ENCODE results near the gene SLC25A45. TPM values are rescaled to one million over a fixed set of nuclear protein-coding genes. Genes with fewer than 3 reads are reported as not detected.

Gene SLC25A45
- total RNA-seq, 1 donor from 2014 or later, result 12.3 TPM

DNA sequence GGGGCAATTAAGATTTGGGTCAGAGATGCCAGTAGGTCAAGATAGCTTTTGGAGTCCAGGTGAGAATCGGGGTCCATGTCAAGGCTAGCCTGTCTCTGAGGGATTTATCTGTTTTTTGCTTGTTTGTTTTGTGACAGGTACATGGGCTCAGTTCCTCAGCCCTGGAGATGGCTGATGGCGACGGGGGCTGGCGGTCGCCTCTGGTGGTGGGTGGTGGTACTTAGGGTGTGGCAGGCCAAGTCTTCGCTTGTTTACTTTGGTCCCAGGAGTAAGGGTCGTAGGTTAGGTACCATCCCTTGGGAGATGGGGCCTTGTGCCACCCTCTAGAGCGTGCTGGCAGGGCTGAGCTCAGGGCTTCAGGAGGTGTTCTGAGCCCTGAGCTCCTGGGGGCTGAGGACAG is 4.7 kb downstream of the SLC25A45 start:
- intact Hi-C loops (cut with micrococcal nuclease), result loop anchor here (1.0 kb wide), 1 partner anchor 11 kb away; no protein-coding TSS in a partner anchor
- peaks cover 2% of the 10 kb centered on the region for H3K36me3 Mint-ChIP-seq (ENCODE audit: low read depth)
- ChIA-PET CTCF (interaction anchor here (0.7 to 2.1 kb wide), 15 partner anchors 10 to 216 kb away, joined by 3 to 13 read pairs (median 4); partner anchors contain the start of gene MALAT1), POLR2A (interaction anchor here (0.7 to 18.2 kb wide), 17 partner anchors 9 to 236 kb away, joined by 3 to 584 read pairs (median 7); partner anchors contain the start of genes FRMD8, MALAT1, MAP3K11 and NEAT1)
- TF ChIP-seq, protein P1, sequence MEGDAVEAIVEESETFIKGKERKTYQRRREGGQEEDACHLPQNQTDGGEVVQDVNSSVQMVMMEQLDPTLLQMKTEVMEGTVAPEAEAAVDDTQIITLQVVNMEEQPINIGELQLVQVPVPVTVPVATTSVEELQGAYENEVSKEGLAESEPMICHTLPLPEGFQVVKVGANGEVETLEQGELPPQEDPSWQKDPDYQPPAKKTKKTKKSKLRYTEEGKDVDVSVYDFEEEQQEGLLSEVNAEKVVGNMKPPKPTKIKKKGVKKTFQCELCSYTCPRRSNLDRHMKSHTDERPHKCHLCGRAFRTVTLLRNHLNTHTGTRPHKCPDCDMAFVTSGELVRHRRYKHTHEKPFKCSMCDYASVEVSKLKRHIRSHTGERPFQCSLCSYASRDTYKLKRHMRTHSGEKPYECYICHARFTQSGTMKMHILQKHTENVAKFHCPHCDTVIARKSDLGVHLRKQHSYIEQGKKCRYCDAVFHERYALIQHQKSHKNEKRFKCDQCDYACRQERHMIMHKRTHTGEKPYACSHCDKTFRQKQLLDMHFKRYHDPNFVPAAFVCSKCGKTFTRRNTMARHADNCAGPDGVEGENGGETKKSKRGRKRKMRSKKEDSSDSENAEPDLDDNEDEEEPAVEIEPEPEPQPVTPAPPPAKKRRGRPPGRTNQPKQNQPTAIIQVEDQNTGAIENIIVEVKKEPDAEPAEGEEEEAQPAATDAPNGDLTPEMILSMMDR (IDR thresholded peaks at IDR 0.05), result no peak
- H3K27me3 Mint-ChIP-seq, result no peaks in the 10 kb centered on the region
- H3K27ac Mint-ChIP-seq, result peak overlapping the region; percentile 86
- H3K9me3 Mint-ChIP-seq, result no peaks in the 10 kb centered on the region
- ATAC-seq (ENCODE audit: low read depth), result no peak
- no peak for DNase-seq
- H3K4me1 Mint-ChIP-seq, result peaks cover 33% of the 10 kb centered on the region
- H3K4me3 Mint-ChIP-seq, result peak overlapping the region; percentile 11

DNA sequence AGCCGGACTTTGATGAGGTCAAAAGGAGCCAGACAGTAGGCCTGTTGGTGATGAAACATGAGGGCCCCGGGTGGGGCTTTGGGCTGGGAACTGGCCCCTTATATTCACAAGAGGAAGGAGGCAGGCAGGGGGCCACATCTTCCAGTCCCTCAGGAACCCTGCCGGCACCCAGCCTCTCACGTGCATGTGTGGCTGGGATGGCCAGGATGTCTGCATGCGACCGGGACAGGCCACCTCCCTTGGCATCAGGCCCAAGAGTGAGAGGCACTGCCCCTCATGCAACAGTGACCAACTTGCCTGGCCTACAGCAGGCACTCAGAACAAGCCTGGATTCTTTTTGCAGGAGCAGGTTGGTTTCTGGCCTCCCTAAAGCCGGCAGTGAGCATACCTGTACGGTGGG is 5.4 kb downstream of the SLC25A45 start:
- Mint-ChIP-seq H3K36me3 (ENCODE audit: low read depth) (peaks cover 2% of the 10 kb centered on the region), H3K27me3 (no peaks in the 10 kb centered on the region), H3K4me1 (peaks cover 25% of the 10 kb centered on the region), H3K4me3 (no peak overlapping the region), H3K9me3 (no peaks in the 10 kb centered on the region), H3K27ac (no peak overlapping the region)
- ChIA-PET POLR2A (interaction anchor here (2.0 to 18.2 kb wide), 3 partner anchors 10 to 124 kb away, joined by 10 to 584 read pairs (median 457); partner anchors contain the start of genes MALAT1 and NEAT1), CTCF (interaction anchor here (2.1 kb wide), 1 partner anchor 122 kb away, joined by 10 read pairs; the partner anchor contains the start of gene MALAT1)
- ATAC-seq (ENCODE audit: low read depth) (no peak), DNase-seq (no peak)
- TF ChIP-seq, protein P1 (IDR thresholded peaks at IDR 0.05), result no peak
- intact Hi-C loops (cut with micrococcal nuclease), result no loop called here

- Mint-ChIP-seq H3K27me3 (no peaks in the 10 kb centered on the region), H3K36me3 (ENCODE audit: low read depth) (peaks cover 2% of the 10 kb centered on the region), H3K9me3 (no peaks in the 10 kb centered on the region), H3K4me3 (no peak overlapping the region), H3K4me1 (peaks cover 17% of the 10 kb centered on the region), H3K27ac (no peak overlapping the region)
- intact Hi-C loops (cut with micrococcal nuclease), result no loop called here
- TF ChIP-seq, protein P1 (IDR thresholded peaks at IDR 0.05), result no peak
- ChIA-PET POLR2A (interaction anchor here (0.6 to 1.6 kb wide), 6 partner anchors 42 to 169 kb away, joined by 3 to 8 read pairs (median 4); no protein-coding TSS in a partner anchor), CTCF (no interaction called here)
- DNase-seq (no peak), ATAC-seq (ENCODE audit: low read depth) (no peak)
Observed at GRCh38 chr11:65376138-65376713, 6.2 kb downstream of the SLC25A45 start.

DNA sequence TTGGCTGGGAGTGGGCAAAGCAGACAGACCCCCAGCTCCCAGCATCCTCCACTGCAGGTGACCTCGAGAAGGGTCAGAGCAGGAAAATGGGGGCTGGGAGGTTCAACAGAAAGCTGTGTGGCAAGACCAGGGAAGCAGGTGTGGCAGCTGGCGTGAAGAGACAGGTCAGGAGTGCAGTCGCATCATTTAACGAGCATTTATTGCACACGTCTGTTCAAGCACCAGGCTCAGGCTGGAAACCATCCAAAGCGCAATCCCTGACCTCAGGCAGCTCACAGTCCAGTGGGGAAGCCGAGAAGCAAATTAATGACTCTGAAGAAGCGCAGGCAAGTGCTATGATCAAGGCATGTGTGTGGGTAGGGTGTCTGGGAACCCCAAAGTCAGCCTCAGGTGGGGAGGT is 7.4 kb downstream of the SLC25A45 start:
- Mint-ChIP-seq H3K36me3 (ENCODE audit: low read depth) (peaks cover 2% of the 10 kb centered on the region), H3K27me3 (no peaks in the 10 kb centered on the region), H3K4me1 (peaks cover 17% of the 10 kb centered on the region), H3K9me3 (no peaks in the 10 kb centered on the region), H3K4me3 (no peak overlapping the region), H3K27ac (no peak overlapping the region)
- ChIA-PET POLR2A (interaction anchor here (1.0 to 1.6 kb wide), 3 partner anchors 43 to 135 kb away, joined by 3 to 8 read pairs (median 3); no protein-coding TSS in a partner anchor), CTCF (no interaction called here)
- DNase-seq (no peak), ATAC-seq (ENCODE audit: low read depth) (no peak)
- TF ChIP-seq, protein P1 (IDR thresholded peaks at IDR 0.05), result no peak
- intact Hi-C loops (cut with micrococcal nuclease), result no loop called here

GRCh38 chr11:65373839-65374580 is 8.4 kb downstream of the SLC25A45 start:
- peaks cover 2% of the 10 kb centered on the region for H3K36me3 Mint-ChIP-seq (ENCODE audit: low read depth)
- DNase-seq, result no peak
- H3K9me3 Mint-ChIP-seq, result no peaks in the 10 kb centered on the region
- ChIA-PET POLR2A (interaction anchor here (0.6 to 1.5 kb wide), 6 partner anchors 13 to 136 kb away, joined by 3 to 7 read pairs (median 3); no protein-coding TSS in a partner anchor), CTCF (no interaction called here)
- H3K4me1 Mint-ChIP-seq, result peaks cover 17% of the 10 kb centered on the region
- peak overlapping the region; percentile 46 for H3K27ac Mint-ChIP-seq
- TF ChIP-seq, protein P1 (IDR thresholded peaks at IDR 0.05), result no peak
- ATAC-seq (ENCODE audit: low read depth), result no peak
- H3K27me3 Mint-ChIP-seq, result no peaks in the 10 kb centered on the region
- intact Hi-C loops (cut with micrococcal nuclease), result no loop called here
- no peak overlapping the region for H3K4me3 Mint-ChIP-seq
